Liver (tissue), 9 donors: ENCODE measurements around the gene ERP27. TPM values are rescaled to one million over a fixed set of nuclear protein-coding genes. Genes with fewer than 3 reads are reported as not detected.

Source experiments
- DNase-seq: peaks from one replicate; pipeline ENCODE4 v3.0.0-alpha.2; 2017; ENCODE audit warnings: low spot score
- H3K27ac ChIP-seq, 2 donors: one replicate each; pipeline ENCODE4 v1.7.0; 2013; ENCODE audit warnings: inconsistent platforms in 2 of 2, low read length in 2 of 2, control low read depth in 1 of 2, low read depth in 1 of 2, mild to moderate bottlenecking in 1 of 2
- H3K27me3 ChIP-seq, 4 donors: one replicate each; pipeline versions ENCODE4 v1.6.1 to v1.7.0; 2013; ENCODE audit warnings: low read length in 3 of 4, inconsistent platforms in 1 of 4, mild to moderate bottlenecking in 1 of 4, moderate library complexity in 1 of 4; ENCODE audit not compliant: control insufficient read depth in 4 of 4, insufficient read depth in 4 of 4
- H3K36me3 ChIP-seq, 4 donors: one replicate each; pipeline versions ENCODE4 v1.6.1 to v1.7.0; 2013; ENCODE audit warnings: low read length in 3 of 4, mild to moderate bottlenecking in 3 of 4, low read depth in 1 of 4, moderate library complexity in 1 of 4; ENCODE audit not compliant: control insufficient read depth in 4 of 4, insufficient read depth in 3 of 4
- H3K4me1 ChIP-seq, 4 donors: one replicate each; pipeline versions ENCODE4 v1.6.1 to v1.7.0; 2013; ENCODE audit warnings: low read length in 3 of 4, mild to moderate bottlenecking in 3 of 4, moderate library complexity in 1 of 4; ENCODE audit not compliant: control insufficient read depth in 4 of 4, insufficient read depth in 4 of 4
- H3K4me3 ChIP-seq, 3 donors: one replicate each; pipeline versions ENCODE4 v1.6.1 to v1.7.0; 2013; ENCODE audit warnings: low read length in 3 of 3, control low read depth in 1 of 3, low read depth in 1 of 3, mild to moderate bottlenecking in 1 of 3
- H3K9ac ChIP-seq, 2 donors: one replicate each; pipeline ENCODE4 v1.7.0; 2013; ENCODE audit warnings: low read length in 2 of 2, mild to moderate bottlenecking in 2 of 2, moderate library complexity in 2 of 2, control low read depth in 1 of 2, low read depth in 1 of 2
- H3K9me3 ChIP-seq, 4 donors: one replicate each; pipeline versions ENCODE4 v1.6.1 to v1.7.0; 2013; ENCODE audit warnings: low read length in 3 of 4; ENCODE audit not compliant: control insufficient read depth in 4 of 4
- ATF3 ChIP-seq: IDR thresholded peaks from 2 replicates; pipeline ENCODE4 v1.6.1; 2016; ENCODE audit warnings: antibody characterized with exemption
- CTCF ChIP-seq: fragments of 150-350 bp; IDR thresholded peaks from 2 replicates; pipeline ENCODE4 v1.5.1; 2017; ENCODE audit warnings: improper control_type of control experiment, low read depth, low read length; ENCODE audit not compliant: missing input control
- EGR1 ChIP-seq, 2 donors: IDR thresholded peaks; 2 replicates each; pipeline ENCODE4 v1.6.1; 2016 to 2018; ENCODE audit warnings: antibody characterized with exemption in 2 of 2, low read depth in 2 of 2
- FOXA1 ChIP-seq: IDR thresholded peaks from 2 replicates; pipeline ENCODE4 v1.6.1; 2016; ENCODE audit warnings: antibody characterized with exemption
- FOXA2 ChIP-seq: IDR thresholded peaks from 2 replicates; pipeline ENCODE4 v1.6.1; 2016; ENCODE audit warnings: antibody characterized with exemption
- HNF4A ChIP-seq, 2 donors: conservative IDR thresholded peaks; 2 replicates each; pipeline ENCODE4 v1.6.1; 2016; ENCODE audit warnings: antibody characterized with exemption in 2 of 2, mild to moderate bottlenecking in 2 of 2
- HNF4G ChIP-seq: IDR thresholded peaks from 2 replicates; pipeline ENCODE4 v1.6.1; 2016; ENCODE audit warnings: antibody characterized with exemption
- JUND ChIP-seq, 2 donors: IDR thresholded peaks; 2 replicates each; pipeline ENCODE4 v1.6.1; 2016; ENCODE audit warnings: antibody characterized with exemption in 2 of 2
- MAX ChIP-seq: IDR thresholded peaks from 2 replicates; pipeline ENCODE4 v1.6.1; 2016; ENCODE audit warnings: antibody characterized with exemption
- NR2F2 ChIP-seq: IDR thresholded peaks from 2 replicates; pipeline ENCODE4 v1.6.1; 2016; ENCODE audit warnings: antibody characterized with exemption
- RAD21 ChIP-seq, 2 donors: IDR thresholded peaks; 2 replicates each; pipeline ENCODE4 v1.6.1; 2016; ENCODE audit warnings: antibody characterized with exemption in 2 of 2, mild to moderate bottlenecking in 2 of 2
- REST ChIP-seq: IDR thresholded peaks from 2 replicates; pipeline ENCODE4 v1.6.1; 2016; ENCODE audit warnings: antibody characterized with exemption, mild to moderate bottlenecking
- RXRA ChIP-seq, 2 donors: IDR thresholded peaks; 2 replicates each; pipeline ENCODE4 v1.6.1; 2017 to 2018; ENCODE audit warnings: antibody characterized with exemption in 2 of 2, mild to moderate bottlenecking in 1 of 2
- SP1 ChIP-seq: IDR thresholded peaks from 2 replicates; pipeline ENCODE4 v1.6.1; 2018; ENCODE audit warnings: antibody characterized with exemption, mild to moderate bottlenecking
- TAF1 ChIP-seq: conservative IDR thresholded peaks from 2 replicates; pipeline ENCODE4 v1.6.1; 2016; ENCODE audit warnings: antibody characterized with exemption, mild to moderate bottlenecking
- YY1 ChIP-seq: IDR thresholded peaks from 2 replicates; pipeline ENCODE4 v1.6.1; 2016; ENCODE audit warnings: antibody characterized with exemption, mild to moderate bottlenecking
- ZBTB33 ChIP-seq: IDR thresholded peaks from 2 replicates; pipeline ENCODE4 v1.6.1; 2016; ENCODE audit warnings: antibody characterized with exemption
- WGBS: extraction: QIAGEN DNeasy Blood & Tissue Kit; methylation state at CpG from one replicate; pipeline ENCODE4 v1.1.7; 2013; 5-methylcytosine and 5-hydroxymethylcytosine counted together
- polyA plus RNA-seq, 2 donors: library from polyadenylated mRNA; stranded (reverse) in 1 of 2; unstranded in 1 of 2; fragments of 200-250 nt in 1 of 2; fragments of >200 nt in 1 of 2; fragmentation: Nextera tagmentation in 1 of 2; extraction: Ambion mirVana in 1 of 2; gene quantifications; one replicate each; pipeline versions ENCODE4 v1.2.1 to v1.2.3, GENCODE V29; 2013 to 2015
- total RNA-seq, 2 donors: library from RNA; depleted of rRNA; stranded (reverse); fragments of >200 nt; gene quantifications; one replicate each; pipeline ENCODE4 v1.2.3, GENCODE V29; 2014
- donor health status: healthy.
- donor health status: healthy.
- donor health status: healthy.
- donor health status: healthy.
- donor health status: healthy.

The ERP27 gene
- total and polyA plus RNA-seq, 4 donors: 0.14 to 5.8 (median 0.51) TPM

DNA sequence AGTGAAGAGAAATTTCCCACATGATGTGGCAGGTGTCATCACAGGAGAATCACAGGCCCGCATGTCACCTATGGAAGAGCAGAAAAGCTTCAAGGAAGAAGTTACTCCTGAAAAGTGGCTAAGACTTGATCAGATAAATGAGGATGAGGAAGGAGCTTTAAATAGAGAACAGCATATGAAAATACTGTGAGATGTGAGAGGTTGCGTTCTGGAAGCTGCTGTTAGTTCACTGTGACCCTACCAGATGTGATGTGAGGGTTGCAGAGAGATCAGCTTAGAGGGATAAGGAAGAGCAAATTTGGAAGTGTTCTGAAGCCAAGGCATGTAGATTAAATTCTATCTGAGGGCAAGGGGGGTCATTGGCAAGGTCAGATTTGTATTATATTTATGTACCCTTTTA, 17.1 kb downstream of the ERP27 start:
- Histone ChIP-seq H3K9me3 (no peaks in the 10 kb centered on the region), H3K4me3 (no peak overlapping the region), H3K4me1 (no peaks in the 10 kb centered on the region), H3K9ac (no peak overlapping the region), H3K27me3 (no peaks in the 10 kb centered on the region), H3K36me3 (no peaks in the 10 kb centered on the region), H3K27ac (no peak overlapping the region)
- WGBS: 96% methylated on average over 2 of the region's 2 CpGs
- no peak for DNase-seq
- no peak for TF ChIP-seq TAF1
- no peak for TF ChIP-seq NR2F2
- TF ChIP-seq JUND (IDR thresholded peaks at IDR 0.05): no peak
- TF ChIP-seq MAX: no peak
- no peak for TF ChIP-seq HNF4A (conservative IDR thresholded peaks at IDR 0.05)
- TF ChIP-seq ATF3: no peak
- TF ChIP-seq EGR1 (IDR thresholded peaks at IDR 0.05; ENCODE audit: low read depth in 2 of 2): no peak
- no peak for TF ChIP-seq FOXA1
- no peak for TF ChIP-seq YY1
- no peak for TF ChIP-seq CTCF
- no peak for TF ChIP-seq REST
- no peak for TF ChIP-seq RAD21 (IDR thresholded peaks at IDR 0.05)
- no peak for TF ChIP-seq SP1

DNA sequence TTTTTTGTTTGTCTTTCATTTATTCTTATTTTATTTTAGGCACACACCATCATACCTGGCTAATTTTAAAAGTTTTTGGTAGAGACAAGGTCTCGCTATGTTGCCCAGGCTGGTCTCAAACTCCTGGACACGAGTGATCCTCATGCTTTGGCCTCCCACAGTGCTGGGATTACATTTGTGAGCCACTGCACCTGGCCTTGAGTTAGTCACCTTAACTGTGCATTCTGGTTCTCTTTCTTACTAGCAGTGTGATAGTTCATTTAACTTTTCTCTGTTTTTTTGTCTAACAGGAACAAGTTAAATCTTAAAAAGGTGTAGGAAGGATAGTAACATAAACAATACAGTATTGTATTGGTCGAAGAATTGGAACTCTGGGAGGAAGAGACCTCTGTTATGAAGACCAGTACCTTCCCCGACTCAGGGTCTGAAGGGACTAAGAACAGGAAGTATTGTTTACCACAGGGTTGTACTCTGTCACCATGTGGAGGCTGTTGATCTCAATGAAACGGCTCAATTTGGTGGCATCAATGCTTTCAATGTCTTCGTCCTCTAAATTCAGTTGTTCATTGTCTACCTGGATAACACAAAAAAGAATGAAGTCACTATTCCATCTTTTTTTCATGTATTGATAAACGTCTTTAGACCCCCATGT, 17.7 kb downstream of the ERP27 start:
- Histone ChIP-seq H3K4me1 (no peaks in the 10 kb centered on the region), H3K9me3 (no peaks in the 10 kb centered on the region), H3K27me3 (no peaks in the 10 kb centered on the region), H3K36me3 (no peaks in the 10 kb centered on the region), H3K9ac (no peak overlapping the region), H3K27ac (no peak overlapping the region), H3K4me3 (no peak overlapping the region)
- TF ChIP-seq HNF4A (conservative IDR thresholded peaks at IDR 0.05): no peak
- DNase-seq: no peak
- WGBS: 76% methylated on average over 7 of the region's 7 CpGs

GRCh38 chr12:14919455-14919854, 18.9 kb downstream of the ERP27 start:
- Histone ChIP-seq H3K27me3 (no peaks in the 10 kb centered on the region), H3K27ac (no peak overlapping the region), H3K4me1 (no peaks in the 10 kb centered on the region), H3K9me3 (no peaks in the 10 kb centered on the region), H3K9ac (no peak overlapping the region), H3K36me3 (peaks cover 0 to 1% (median 0%) of the 10 kb centered on the region in 4 donors), H3K4me3 (no peak overlapping the region)
- TF ChIP-seq EGR1 (IDR thresholded peaks at IDR 0.05; ENCODE audit: low read depth in 2 of 2) (no peak), YY1 (no peak), HNF4G (no peak), ZBTB33 (no peak), TAF1 (no peak), RXRA (IDR thresholded peaks at IDR 0.05) (no peak), RAD21 (IDR thresholded peaks at IDR 0.05) (no peak), FOXA2 (no peak), ATF3 (no peak), NR2F2 (no peak), MAX (no peak)
- no peak for DNase-seq
